Regular cardiac myocyte (primary cell): ENCODE results near the gene TUT7. TPM values are rescaled to one million over a fixed set of nuclear protein-coding genes. Genes with fewer than 3 reads are reported as not detected.

Experiments
- total RNA-seq: library from RNA; depleted of rRNA; stranded (reverse); fragments of >200 nt; gene quantifications from 2 replicates; pipeline ENCODE4 v1.2.3, GENCODE V29; 2014

The TUT7 gene
- total RNA-seq = 38.0 and 42.3 TPM in 2 replicates

GRCh38 chr9:86354011-86354817 lies at the start of gene TUT7:
TSS of gene TUT7 (minus strand) at chr9:86354410. CDS start at chr9:86353199, 1,211 bp downstream.

GRCh38 chr9:86282077-86282978 lies 71.9 kb downstream of the TUT7 start, which contains the start of gene ISCA1:
TSS of gene ISCA1 (minus strand) at chr9:86282538. CDS start at chr9:86282458, 80 bp downstream.

GRCh38 chr9:86259557-86259956 lies 94.7 kb downstream of the TUT7 start, which contains the start of gene C9orf153:
TSS of gene C9orf153 (minus strand) at chr9:86259657. CDS start at chr9:86229603, 30,054 bp downstream.

Other genes with a start within 250 kb of the TUT7 start
- gene C9orf153, start 94.8 kb downstream of the TUT7 start, total RNA-seq = 0.19 and 0.56 TPM in 2 replicates
- gene ISCA1, start 71.9 kb downstream of the TUT7 start, total RNA-seq = 27.6 and 36.4 TPM in 2 replicates